Measurements from ENCODE around the gene ITGB4. TPM values are rescaled to one million over a fixed set of nuclear protein-coding genes. Genes with fewer than 3 reads are reported as not detected.

The ITGB4 gene
- total and polyA plus RNA-seq, 10 of the 15 experiments (the other 5 are each of a cell fraction or from before 2014, with no cell fraction given), result 0.06 to 1.6 (median 0.27) TPM; not detected in 2

- no TSS peak for BruUV-seq (replicated peaks)
- ChIA-PET SMC1A (ENCODE audit: uncharacterized antibody, unreplicated experiment) (interaction anchor here (0.6 to 2.8 kb wide), 12 partner anchors 10 to 109 kb away, joined by 3 to 16 read pairs (median 4); partner anchors contain the start of genes RECQL5, SAP30BP and SMIM5), POLR2A (interaction anchor here (0.6 to 2.3 kb wide), 20 partner anchors 8 to 427 kb away, joined by 3 to 8 read pairs (median 4); partner anchors contain the start of genes GGA3, LLGL2, MRPS7 and SMIM5), RAD21 (ENCODE audit: unreplicated experiment) (interaction anchor here (0.9 to 3.5 kb wide), 5 partner anchors 22 to 65 kb away, joined by 3 to 21 read pairs (median 3); partner anchors contain the start of genes RECQL5 and SAP30BP), CTCF (interaction anchor here (0.6 to 13.2 kb wide), 10 partner anchors 9 to 172 kb away, joined by 3 to 134 read pairs (median 7); partner anchors contain the start of genes SMIM5 and TSEN54)
- Histone ChIP-seq H2AFZ (ENCODE audit: control insufficient read depth, low read depth, low read length) (no peak overlapping the region), H3K27me3 (replicated peaks in 1 of 2; ENCODE audit: control insufficient read depth in 2 of 2, insufficient read depth in 2 of 2, low read length in 1 of 2) (no peaks in the 10 kb centered on the region), H3K27ac (ENCODE audit: control insufficient read depth, insufficient read depth) (peak overlapping the region; percentile 92), H3K4me3 (peak overlapping the region; percentile 54; the same call in 1 of the 2 replicates), H3K36me3 (ENCODE audit: control insufficient read depth in 2 of 2, insufficient read depth in 2 of 2, low read length in 1 of 2) (peaks cover 2 to 18% of the 10 kb centered on the region in 2 experiments; a peak in 3 of 4 replicates), H3K4me2 (ENCODE audit: control insufficient read depth, insufficient read depth) (peak overlapping the region; percentile 92), H3K79me2 (ENCODE audit: control insufficient read depth, insufficient read depth, low read length) (peaks cover 58% of the 10 kb centered on the region), H3K9me3 (replicated peaks; ENCODE audit: control insufficient read depth, insufficient read depth, low read length) (no peaks in the 10 kb centered on the region; the same call in 2 of the 3 replicates), H4K20me1 (ENCODE audit: control insufficient read depth, insufficient read depth) (no peaks in the 10 kb centered on the region), H3K9ac (ENCODE audit: control insufficient read depth, insufficient read depth, low read length) (peak overlapping the region; percentile 61), H3K4me1 (ENCODE audit: control insufficient read depth, insufficient read depth, low read length) (peaks cover 53% of the 10 kb centered on the region)
- DNase-seq (ENCODE audit: low read depth, low spot score), result no peak
- intact Hi-C loops (cut with micrococcal nuclease; ENCODE audit: unreplicated experiment) (no loop called here), in situ Hi-C loops (cut with MboI) (no loop called here)
- WGBS (ENCODE audit: insufficient coverage, insufficient replicate concordance, low lambda C conversion rate, missing lambda C conversion rate), result 8% methylated on average over 11 of the region's 11 CpGs
- FAIRE-seq, result no peak
- TF ChIP-seq RUNX3 (IDR thresholded peaks at IDR 0.05; ENCODE audit: low read length) (peak; percentile 21; the same call in 1 of the 2 replicates), CHD2 (IDR thresholded peaks at IDR 0.05; ENCODE audit: borderline replicate concordance, low read depth, low read length) (0 out of 2 replicates have a peak, but pooled peaks have one; percentile 19), MLLT1 (IDR thresholded peaks at IDR 0.05) (0 out of 2 replicates have a peak, but pooled peaks have one; percentile 7), SPI1 (IDR thresholded peaks at IDR 0.05; ENCODE audit: borderline replicate concordance, insufficient read depth, low read depth, low read length) (no peak), USF2 (IDR thresholded peaks at IDR 0.05; ENCODE audit: borderline replicate concordance, low read depth, low read length) (no peak), SMC3 (IDR thresholded peaks at IDR 0.05; ENCODE audit: borderline replicate concordance, low read length) (no peak)
- peak; percentile 60 for ATAC-seq
Measured at GRCh38 chr17:75688209-75688825, 32.9 kb upstream of the ITGB4 start.
